Measurements from ENCODE around the gene CYSRT1. TPM values are rescaled to one million over a fixed set of nuclear protein-coding genes. Genes with fewer than 3 reads are reported as not detected.
A peak's percentile ranks its signal among the peaks of the same experiment; 100 is the strongest.

The CYSRT1 gene
- total RNA-seq, 1 donor, result 0.36 TPM

- TF ChIP-seq, protein P1, sequence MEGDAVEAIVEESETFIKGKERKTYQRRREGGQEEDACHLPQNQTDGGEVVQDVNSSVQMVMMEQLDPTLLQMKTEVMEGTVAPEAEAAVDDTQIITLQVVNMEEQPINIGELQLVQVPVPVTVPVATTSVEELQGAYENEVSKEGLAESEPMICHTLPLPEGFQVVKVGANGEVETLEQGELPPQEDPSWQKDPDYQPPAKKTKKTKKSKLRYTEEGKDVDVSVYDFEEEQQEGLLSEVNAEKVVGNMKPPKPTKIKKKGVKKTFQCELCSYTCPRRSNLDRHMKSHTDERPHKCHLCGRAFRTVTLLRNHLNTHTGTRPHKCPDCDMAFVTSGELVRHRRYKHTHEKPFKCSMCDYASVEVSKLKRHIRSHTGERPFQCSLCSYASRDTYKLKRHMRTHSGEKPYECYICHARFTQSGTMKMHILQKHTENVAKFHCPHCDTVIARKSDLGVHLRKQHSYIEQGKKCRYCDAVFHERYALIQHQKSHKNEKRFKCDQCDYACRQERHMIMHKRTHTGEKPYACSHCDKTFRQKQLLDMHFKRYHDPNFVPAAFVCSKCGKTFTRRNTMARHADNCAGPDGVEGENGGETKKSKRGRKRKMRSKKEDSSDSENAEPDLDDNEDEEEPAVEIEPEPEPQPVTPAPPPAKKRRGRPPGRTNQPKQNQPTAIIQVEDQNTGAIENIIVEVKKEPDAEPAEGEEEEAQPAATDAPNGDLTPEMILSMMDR (IDR thresholded peaks at IDR 0.05; ENCODE audit: insufficient read depth, low read length), result no peak
- DNase-seq (ENCODE audit: low read depth), result no peak
- no peak overlapping the region for H3K4me3 ChIP-seq (ENCODE audit: low read depth, low read length)
Observed at GRCh38 chr9:137215196-137215986, 9.6 kb upstream of the CYSRT1 start.

- DNase-seq (ENCODE audit: low read depth), result no peak
- TF ChIP-seq, protein P1 (IDR thresholded peaks at IDR 0.05; ENCODE audit: insufficient read depth, low read length), result no peak
- no peak overlapping the region for H3K4me3 ChIP-seq (ENCODE audit: low read depth, low read length)
Observed at GRCh38 chr9:137216188-137216965, 8.6 kb upstream of the CYSRT1 start.

GRCh38 chr9:137217276-137218211 lies 7.4 kb upstream of the CYSRT1 start:
- TF ChIP-seq, protein P1 (IDR thresholded peaks at IDR 0.05; ENCODE audit: insufficient read depth, low read length), result no peak
- DNase-seq (ENCODE audit: low read depth), result peak; percentile 24
- peak overlapping the region; percentile 28 for H3K4me3 ChIP-seq (ENCODE audit: low read depth, low read length)

DNA sequence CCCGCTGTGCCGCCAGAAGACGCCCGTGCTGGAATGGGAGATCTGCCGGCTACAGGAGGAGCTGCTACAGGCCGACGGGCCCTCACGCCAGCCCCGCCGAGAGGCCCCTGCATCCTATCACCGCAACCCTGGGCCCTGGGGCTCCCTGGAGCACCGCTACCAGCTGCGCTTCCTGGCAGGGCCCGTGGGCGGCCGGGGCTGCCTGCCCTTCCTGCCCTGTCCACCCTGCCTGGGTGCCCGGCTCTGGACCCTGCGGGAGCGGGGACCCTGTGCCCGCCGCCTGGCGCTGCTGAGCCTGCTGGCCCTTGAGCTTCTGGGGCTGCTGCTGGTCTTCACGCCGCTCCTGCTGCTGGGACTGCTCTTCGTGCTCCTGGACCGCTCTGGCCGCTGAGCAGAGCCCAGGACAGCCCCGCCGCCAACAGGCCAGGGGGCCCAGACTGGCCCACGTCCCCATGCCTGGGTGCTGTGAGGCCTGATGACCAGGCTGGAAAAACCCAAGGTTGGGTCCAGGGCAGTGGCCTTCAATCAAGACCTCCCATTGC lies 6.7 kb upstream of the CYSRT1 start:
- H3K4me3 ChIP-seq (ENCODE audit: low read depth, low read length), result no peak overlapping the region
- DNase-seq (ENCODE audit: low read depth), result no peak

DNA sequence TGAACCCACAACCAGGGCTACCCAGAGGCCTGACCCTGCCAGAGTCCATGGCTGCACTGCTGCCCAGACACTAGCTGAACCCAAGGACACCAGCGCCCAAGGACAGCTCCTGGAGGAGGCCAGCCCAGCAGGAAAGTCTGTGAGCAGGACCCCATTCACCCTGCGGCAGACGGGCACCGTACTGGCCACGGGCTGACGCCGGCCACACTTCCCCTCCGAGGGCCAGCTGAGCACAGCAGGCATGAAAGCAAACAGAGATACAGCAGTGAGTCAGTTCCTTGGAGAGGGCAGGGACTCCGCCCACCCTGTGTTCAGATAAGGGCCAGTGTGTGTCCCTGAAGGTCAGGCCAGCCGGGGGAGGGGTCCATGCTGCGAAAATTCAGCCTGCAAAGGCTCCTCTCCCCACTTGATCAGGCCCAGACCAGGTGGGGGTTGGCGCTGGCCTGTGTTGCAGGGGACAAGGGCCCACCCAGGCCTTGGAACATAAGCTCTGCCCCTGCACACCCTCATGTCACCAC lies 6.2 kb upstream of the CYSRT1 start:
- peak; percentile 55 for DNase-seq (ENCODE audit: low read depth)

More for the DNA sequence above, 6.7 kb upstream of the CYSRT1 start:
- TF ChIP-seq, protein P1 (IDR thresholded peaks at IDR 0.05; ENCODE audit: insufficient read depth, low read length), result no peak

More for the DNA sequence above, 6.2 kb upstream of the CYSRT1 start:
- H3K4me3 ChIP-seq (ENCODE audit: low read depth, low read length), result no peak overlapping the region
- TF ChIP-seq, protein P1 (IDR thresholded peaks at IDR 0.05; ENCODE audit: insufficient read depth, low read length), result no peak
